Activated naive CD4-positive, alpha-beta T cell treated with anti-CD3 and anti-CD28 coated beads, Interleukin-2, amount 50 U/mL, for 72 hours (primary cell): ENCODE data around the gene PLIN3. TPM values are rescaled to one million over a fixed set of nuclear protein-coding genes. Genes with fewer than 3 reads are reported as not detected.
A peak's percentile ranks its signal among the peaks of the same experiment; 100 is the strongest.
"Not testable (repeated sequence)": the region's sequence is repeated elsewhere in the genome, so short reads cannot be mapped to it uniquely, and the experiment has no call there.

ENCODE experiments used
- ATAC-seq, 2 donors: fragments of 150-1000 bp; cut with Tn5 transposase; 2 replicates each; pipeline ENCODE4 v1.10.0; 2021; ENCODE audit warnings: mild to moderate bottlenecking in 2 of 2, moderate library complexity in 2 of 2
- DNase-seq, 2 donors: peaks; one replicate each; pipeline ENCODE4 v3.0.0; 2021 to 2022; ENCODE audit warnings: low spot score in 2 of 2
- H3K27ac Mint-ChIP-seq, 2 donors: one replicate each; pipeline ENCODE4 v1.8.0; 2022; ENCODE audit warnings: mild to moderate bottlenecking in 2 of 2, mixed read lengths in 2 of 2
- H3K36me3 Mint-ChIP-seq, 2 donors: one replicate each; pipeline ENCODE4 v1.8.0; 2022; ENCODE audit warnings: mixed read lengths in 2 of 2
- H3K9me3 Mint-ChIP-seq, 2 donors: one replicate each; pipeline ENCODE4 v1.8.0; 2022; ENCODE audit warnings: mixed read lengths in 2 of 2
- total RNA-seq, 2 donors: library from RNA; stranded (reverse); gene quantifications; one replicate each; pipeline ENCODE4 v1.2.3, GENCODE V29; 2022

Gene PLIN3
- total RNA-seq, 2 donors from 2014 or later, result 47.5 TPM

DNA sequence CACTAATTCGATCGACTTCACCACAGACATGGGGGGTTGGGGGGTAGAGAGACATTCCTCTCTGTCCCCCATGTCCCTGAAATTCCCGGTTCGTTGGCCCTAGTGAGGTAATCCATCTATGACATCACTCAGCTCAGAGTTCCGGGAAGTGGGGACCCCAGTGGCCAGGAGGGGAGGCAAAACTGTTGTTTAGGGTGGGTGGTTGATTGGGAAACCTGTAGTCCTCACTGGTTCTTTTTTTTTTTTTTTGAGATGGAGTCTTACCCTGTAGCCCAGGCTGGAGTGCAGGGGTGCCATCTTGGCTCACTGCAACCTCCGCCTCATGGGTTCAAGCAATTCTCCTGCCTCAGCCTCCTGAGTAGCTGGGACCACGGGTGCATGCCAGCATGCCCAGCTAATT lies 35.3 kb upstream of the PLIN3 start, which contains the start of gene ARRDC5:
Gene ARRDC5, minus strand, starts transcription at position 101 of the 400 bp plus-strand sequence. Its CDS starts 71 bp downstream, at position 30.
- Mint-ChIP-seq H3K9me3 (no peaks in the 10 kb centered on the region), H3K36me3 (no peaks in the 10 kb centered on the region), H3K27ac (peak within 1 kb of the TSS in 1 of 2 donors; percentile 60)
- no peak for ATAC-seq
- DNase-seq, result no peak

DNA sequence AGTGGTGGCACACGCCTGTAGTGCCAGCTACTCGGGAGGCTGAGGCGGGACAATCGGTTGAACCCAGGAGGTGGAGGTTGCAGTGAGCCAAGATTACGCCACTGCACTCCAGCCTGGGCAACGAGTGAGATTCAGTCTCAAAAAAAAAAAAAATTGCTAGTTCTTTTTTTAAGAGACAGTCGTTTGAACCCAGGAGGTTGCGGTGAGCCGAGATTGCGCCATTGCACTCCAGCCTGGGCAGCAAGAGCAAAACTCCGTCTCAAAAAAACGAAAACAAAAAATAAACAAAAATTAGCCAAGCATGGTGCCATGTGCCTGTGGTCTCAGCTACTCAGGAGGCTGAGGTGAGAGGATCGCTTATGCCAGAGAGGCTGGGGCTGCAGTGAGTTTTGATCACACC lies 33.4 kb upstream of the PLIN3 start:
- not testable (repeated sequence) for H3K9me3 Mint-ChIP-seq, DNase-seq, H3K36me3 Mint-ChIP-seq

DNA sequence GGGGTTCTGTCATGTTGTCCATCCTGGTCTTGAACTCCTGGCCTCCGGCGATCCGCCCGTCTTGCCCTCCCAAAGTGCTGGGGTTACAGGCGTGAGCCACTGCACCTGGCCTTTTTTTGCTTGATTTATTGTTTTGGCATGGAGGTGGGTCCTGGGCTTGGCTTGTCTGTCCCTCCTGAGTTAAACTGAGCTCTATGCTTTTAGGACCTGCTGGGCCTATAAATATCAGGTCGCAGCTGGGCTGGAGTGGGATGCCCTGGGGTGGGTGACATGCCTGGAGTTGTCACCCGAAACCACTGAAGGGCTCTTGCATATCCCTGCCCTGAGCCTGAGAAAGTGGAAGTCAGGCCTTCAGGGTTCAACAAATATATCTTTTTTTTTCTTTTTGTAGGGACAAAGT lies 29.7 kb upstream of the PLIN3 start:
- ATAC-seq, result no peak
- DNase-seq, result no peak
- H3K27ac Mint-ChIP-seq, result peak overlapping the region in 1 of 2 donors; percentile 53
- H3K36me3 Mint-ChIP-seq, result no peaks in the 10 kb centered on the region
- H3K9me3 Mint-ChIP-seq, result no peaks in the 10 kb centered on the region

More for the DNA sequence above, 33.4 kb upstream of the PLIN3 start:
- H3K27ac Mint-ChIP-seq, ATAC-seq: not testable (repeated sequence)

GRCh38 chr19:4896372-4896771 lies 28.9 kb upstream of the PLIN3 start:
- H3K27ac Mint-ChIP-seq, result no peak overlapping the region
- no peaks in the 10 kb centered on the region for H3K9me3 Mint-ChIP-seq
- no peaks in the 10 kb centered on the region for H3K36me3 Mint-ChIP-seq
- DNase-seq (no peak), ATAC-seq (no peak)

DNA sequence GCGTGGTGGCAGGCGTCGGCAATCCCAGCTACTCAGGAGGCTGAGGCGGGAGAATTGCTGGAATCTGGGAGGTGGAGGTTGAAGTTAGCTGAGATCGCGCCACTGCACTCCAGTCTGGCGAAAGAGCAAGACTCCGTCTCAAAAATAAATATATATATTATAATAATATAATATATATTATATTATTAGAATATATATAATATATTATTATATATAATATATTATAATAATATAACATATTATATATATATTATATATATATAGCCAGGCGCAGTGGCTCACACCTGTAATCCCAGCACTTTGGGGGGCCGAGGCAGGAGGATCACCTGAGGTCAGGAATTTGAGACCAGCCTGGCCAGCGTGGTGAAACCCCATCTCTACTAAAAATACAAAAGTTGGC lies 25.5 kb upstream of the PLIN3 start:
- not testable (repeated sequence) for H3K9me3 Mint-ChIP-seq, ATAC-seq, H3K27ac Mint-ChIP-seq, H3K36me3 Mint-ChIP-seq, DNase-seq

GRCh38 chr19:4891066-4891465 lies 23.6 kb upstream of the PLIN3 start:
- H3K27ac Mint-ChIP-seq, result peak overlapping the region in 1 of 2 donors; percentile 26
- H3K36me3 Mint-ChIP-seq, result no peaks in the 10 kb centered on the region
- no peaks in the 10 kb centered on the region for H3K9me3 Mint-ChIP-seq
- ATAC-seq (no peak), DNase-seq (no peak)

GRCh38 chr19:4889034-4889815 lies 21.8 kb upstream of the PLIN3 start:
- no peak for DNase-seq
- no peak overlapping the region for H3K27ac Mint-ChIP-seq
- H3K9me3 Mint-ChIP-seq, result no peaks in the 10 kb centered on the region
- no peaks in the 10 kb centered on the region for H3K36me3 Mint-ChIP-seq
- no peak for ATAC-seq

DNA sequence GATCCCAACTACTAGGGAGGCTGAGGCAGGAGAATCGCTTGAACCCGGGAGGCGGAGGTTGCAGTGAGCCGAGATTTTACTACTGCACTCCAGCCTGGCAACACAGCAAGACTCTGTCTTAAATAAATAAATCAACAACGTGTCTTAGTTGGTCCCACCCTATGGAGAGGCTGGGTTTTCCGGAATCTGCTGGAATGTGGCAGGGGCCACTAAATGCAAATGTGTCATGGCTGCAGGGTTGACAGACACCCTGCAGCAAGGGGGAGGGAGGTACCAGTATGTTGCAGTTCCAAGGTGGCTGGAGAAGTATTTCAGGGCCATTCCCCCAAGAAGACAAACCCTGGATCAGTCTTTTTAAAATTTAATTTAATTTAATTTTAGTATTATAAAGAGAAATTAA lies 20.3 kb upstream of the PLIN3 start:
- not testable (repeated sequence) for H3K9me3 Mint-ChIP-seq, DNase-seq, H3K27ac Mint-ChIP-seq, ATAC-seq, H3K36me3 Mint-ChIP-seq

DNA sequence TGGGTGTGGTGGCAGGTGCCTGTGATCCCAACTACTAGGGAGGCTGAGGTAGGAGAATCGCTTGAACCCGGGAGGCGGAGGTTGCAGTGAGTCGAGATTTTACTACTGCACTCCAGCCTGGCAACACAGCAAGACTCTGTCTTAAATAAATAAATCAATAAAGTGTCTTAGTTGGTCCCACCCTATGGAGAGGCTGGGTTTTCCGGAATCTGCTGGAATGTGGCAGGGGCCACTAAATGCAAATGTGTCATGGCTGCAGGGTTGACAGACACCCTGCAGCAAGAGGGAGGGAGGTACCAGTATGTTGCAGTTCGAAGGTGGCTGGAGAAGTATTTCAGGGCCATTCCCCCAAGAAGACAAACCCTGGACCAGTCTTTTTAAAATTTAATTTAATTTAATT lies 17.5 kb upstream of the PLIN3 start:
- not testable (repeated sequence) for H3K27ac Mint-ChIP-seq, H3K36me3 Mint-ChIP-seq, DNase-seq, ATAC-seq, H3K9me3 Mint-ChIP-seq

- H3K27ac Mint-ChIP-seq, H3K9me3 Mint-ChIP-seq, DNase-seq, H3K36me3 Mint-ChIP-seq, ATAC-seq: not testable (repeated sequence)
These were observed 15.4 kb upstream of the PLIN3 start for GRCh38 chr19:4882874-4883273.

DNA sequence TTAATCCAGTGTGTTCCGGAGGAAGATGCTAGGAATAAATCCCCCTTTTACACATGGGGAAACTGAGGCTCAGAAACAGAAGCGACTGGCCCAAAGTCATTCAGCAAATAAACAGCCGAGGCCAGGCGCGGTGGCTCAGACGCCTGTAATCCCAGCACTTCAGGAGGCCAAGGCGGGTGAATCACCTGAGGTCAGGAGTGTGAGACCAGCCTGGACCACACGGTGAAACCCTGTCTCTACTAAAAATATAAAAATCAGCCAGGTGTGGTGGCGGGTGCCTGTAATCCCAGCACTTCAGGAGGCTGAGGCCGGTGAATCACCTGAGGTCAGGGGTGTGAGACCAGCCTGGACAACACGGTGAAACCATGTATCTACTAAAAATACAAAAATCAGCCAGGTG lies 11.6 kb upstream of the PLIN3 start:
- ATAC-seq, result peak in 1 of 2 donors; percentile 51
- DNase-seq, result no peak
- Mint-ChIP-seq H3K36me3 (no peaks in the 10 kb centered on the region), H3K9me3 (no peaks in the 10 kb centered on the region), H3K27ac (peak overlapping the region in 1 of 2 donors; percentile 37)

DNA sequence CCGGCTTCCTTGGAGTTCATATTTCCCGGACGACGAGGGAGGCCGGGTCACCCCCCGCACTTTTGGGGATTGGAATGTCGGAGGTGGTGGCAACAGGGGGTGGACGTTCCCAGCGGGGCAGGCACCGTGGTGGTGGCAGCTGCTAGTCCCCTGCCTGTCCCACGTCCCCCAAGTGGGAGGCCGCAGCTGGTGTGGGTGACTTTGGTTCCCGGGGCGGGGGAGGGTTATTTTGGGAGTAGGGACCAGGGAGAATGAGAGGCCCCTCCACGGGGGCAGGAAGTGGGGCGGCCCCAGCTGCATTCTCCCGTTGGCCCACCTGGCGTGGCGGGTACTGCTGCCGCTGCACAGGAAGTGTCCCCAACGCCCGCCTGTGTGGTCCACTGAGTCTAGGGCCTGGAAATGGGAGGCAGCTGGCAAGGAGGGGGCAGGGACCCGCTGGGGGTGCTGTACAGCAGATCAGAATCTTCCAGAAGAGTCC lies 11.1 kb upstream of the PLIN3 start:
- Mint-ChIP-seq H3K27ac (peak overlapping the region in 1 of 2 donors; percentile 37), H3K36me3 (no peaks in the 10 kb centered on the region), H3K9me3 (no peaks in the 10 kb centered on the region)
- DNase-seq, result no peak
- peak in 1 of 2 donors; percentile 22 for ATAC-seq

DNA sequence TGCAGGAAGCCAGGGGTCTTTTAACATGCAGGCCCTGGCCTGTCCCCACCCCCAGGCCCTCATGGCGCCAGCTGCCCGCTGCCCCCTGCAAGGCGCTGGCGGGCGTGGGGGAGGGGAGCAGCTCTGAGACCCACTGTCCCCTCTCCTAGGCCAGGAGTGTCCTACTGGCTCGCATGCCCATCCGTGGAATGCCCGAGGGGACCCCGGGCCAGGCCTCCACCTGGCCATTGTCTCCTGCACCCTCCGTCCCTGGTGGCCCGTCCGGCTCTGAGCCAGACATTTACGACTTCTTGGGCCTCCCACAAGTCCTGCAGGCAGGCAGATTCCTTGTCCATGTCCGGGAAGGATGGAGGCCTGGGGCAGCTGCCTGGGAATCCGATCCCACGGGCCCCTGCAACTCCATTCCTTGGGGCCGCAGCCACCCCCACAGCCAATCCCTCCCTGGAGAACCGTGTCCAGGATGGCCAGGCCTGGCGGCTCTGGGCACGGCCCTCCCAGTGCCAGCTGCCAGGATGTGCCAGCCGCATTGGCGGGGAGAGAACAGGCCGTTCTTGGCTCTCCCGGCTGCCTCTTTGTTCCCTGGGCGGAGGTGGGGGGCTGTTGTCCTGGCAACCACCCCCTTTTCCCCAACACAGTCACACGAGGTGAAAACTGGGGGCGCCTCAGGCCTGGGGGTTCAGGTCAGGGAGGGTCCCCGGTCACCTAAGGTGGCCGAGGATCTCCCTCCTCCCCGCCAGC lies 10.5 kb upstream of the PLIN3 start:
- Mint-ChIP-seq H3K27ac (peak overlapping the region in 1 of 2 donors; percentile 37), H3K36me3 (no peaks in the 10 kb centered on the region), H3K9me3 (no peaks in the 10 kb centered on the region)
- DNase-seq (no peak), ATAC-seq (no peak)

DNA sequence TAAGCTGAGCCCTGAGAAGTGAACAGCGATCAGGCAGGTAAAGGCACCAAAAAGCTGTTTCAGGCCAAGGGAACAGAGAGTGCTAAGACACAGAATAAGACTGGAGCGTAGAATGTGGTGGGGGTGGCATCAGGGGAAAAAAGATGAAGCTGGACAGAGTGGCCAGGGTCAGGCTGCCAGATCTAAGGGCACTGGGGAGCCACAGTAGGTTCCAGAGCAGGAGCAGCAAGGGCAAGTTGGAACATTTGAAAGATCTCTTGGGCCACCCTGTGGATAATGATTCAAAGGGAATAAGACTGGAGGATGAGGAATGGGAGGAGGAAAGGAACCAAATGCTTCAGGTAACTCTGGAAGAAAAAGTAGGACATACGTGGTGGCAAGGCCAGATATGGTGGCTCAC lies 6.5 kb upstream of the PLIN3 start:
- no peaks in the 10 kb centered on the region for H3K9me3 Mint-ChIP-seq
- DNase-seq, result no peak
- ATAC-seq, result no peak
- H3K36me3 Mint-ChIP-seq, result no peaks in the 10 kb centered on the region
- H3K27ac Mint-ChIP-seq, result no peak overlapping the region

DNA sequence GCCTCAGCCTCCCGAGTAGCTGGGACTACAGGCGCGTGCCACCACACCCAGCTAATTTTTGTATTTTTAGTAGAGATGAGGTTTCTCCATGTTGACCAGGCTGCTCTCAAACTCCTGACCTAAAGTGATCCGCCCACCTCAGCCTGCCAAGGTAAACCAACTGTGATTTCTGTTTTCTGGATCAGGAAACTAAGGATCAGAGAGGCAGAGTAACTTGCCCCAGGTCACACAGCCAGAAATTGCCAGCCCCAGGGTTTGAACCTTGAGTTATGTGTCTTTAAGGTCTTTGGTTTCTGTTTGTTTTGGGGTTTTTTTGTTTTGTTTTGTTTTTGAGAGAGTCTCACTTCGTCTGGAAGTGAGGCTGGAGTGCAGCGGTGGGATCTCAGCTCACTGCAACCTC lies 4.2 kb upstream of the PLIN3 start:
- Mint-ChIP-seq H3K9me3 (no peaks in the 10 kb centered on the region), H3K27ac (no peak overlapping the region), H3K36me3 (no peaks in the 10 kb centered on the region)
- ATAC-seq, result no peak
- no peak for DNase-seq

DNA sequence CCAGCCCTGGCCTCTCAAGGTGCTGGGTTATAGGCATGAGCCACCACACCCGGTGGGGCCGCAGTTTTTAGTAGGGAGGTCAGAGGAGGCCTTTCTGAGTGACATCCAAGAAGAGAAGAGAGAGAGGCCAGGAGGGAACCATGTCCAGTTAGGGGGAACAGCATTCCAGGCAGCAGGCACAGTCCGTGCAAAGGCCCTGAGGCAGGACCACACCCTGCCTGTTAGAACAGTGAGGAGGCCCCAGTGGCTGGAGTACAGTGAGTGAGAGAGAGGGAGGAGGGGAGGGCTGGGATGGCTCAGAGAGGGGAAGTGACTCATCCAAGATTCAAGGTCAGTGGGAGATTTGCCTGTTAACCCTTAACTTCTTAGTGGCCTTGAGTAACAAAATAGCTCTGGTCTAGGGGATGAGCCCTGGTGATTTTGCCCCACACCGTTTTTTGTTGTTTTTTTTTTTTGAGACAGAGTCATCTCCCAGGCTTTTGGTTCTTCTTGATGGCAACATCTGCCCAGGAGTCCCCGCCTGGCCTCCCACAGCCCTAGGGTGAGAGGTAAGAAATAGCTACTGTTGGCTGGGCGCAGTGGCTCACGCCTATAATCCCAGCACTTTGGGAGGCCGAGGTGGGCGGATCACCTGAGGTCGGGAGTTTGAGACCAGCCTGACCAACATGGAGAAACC lies 2.7 kb upstream of the PLIN3 start:
- peak in 1 of 2 donors; percentile 69 for ATAC-seq
- peak overlapping the region in 1 of 2 donors; percentile 49 for H3K27ac Mint-ChIP-seq
- no peaks in the 10 kb centered on the region for H3K36me3 Mint-ChIP-seq
- DNase-seq, result no peak
- no peaks in the 10 kb centered on the region for H3K9me3 Mint-ChIP-seq

DNA sequence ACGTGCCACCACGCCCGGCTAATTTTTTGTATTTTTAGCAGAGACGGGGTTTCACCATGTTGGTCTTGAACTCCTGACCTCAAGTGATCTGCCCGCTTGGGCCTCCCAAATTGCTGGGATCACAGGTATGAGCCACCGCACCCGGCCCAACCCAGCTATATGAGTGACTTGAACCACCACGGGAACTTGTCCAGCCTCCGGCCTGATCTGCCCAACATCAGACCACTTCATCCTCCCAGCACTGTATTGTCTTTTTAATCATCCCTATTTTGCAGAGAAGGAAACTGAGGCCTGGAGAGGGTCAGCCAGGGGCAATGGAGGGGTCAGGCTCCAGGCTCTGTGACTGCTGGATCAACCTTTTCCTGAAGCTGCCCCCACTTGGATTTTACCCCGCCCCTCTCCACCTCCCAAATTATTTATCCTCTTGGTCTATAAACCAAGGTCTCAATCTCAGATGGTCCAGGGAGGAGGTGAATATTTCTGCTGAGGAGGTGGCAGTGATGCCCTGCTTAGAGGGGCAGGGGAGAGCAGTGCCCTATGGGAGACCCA lies 893 bp upstream of the PLIN3 start:
- Mint-ChIP-seq H3K9me3 (no peaks in the 10 kb centered on the region), H3K36me3 (no peaks in the 10 kb centered on the region), H3K27ac (peak overlapping the region in 1 of 2 donors; percentile 63)
- DNase-seq (no peak), ATAC-seq (no peak)
